HG02571 (cell line): ENCODE data around the gene DPP6.

Source experiments
- ATAC-seq: cut with Tn5 transposase; IDR thresholded peaks from one replicate; pipeline ENCODE4 v1.9.1; 2021; ENCODE audit warnings: mild to moderate bottlenecking, moderate library complexity; ENCODE audit not compliant: unreplicated experiment

Gene DPP6

DNA sequence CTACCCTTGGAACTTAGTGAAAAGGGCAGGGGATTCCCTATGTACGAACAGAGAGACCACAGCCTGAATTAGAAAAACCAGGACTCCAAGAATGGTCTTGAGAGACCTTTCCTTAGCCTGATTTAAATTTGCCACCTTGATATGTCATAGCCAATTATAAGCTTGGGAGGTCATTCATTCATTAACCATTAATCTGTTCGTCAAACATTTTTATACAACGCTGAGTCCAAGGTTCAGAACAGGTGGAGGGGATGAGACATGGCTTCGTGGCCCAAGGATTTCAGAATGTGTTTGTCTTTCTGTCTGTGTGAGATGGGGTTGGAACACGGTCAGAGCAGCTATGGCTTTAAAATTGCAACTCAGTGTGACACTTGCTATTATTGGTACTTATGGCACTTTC lies 792.8 kb downstream of the DPP6 start:
- ATAC-seq: no peak

DNA sequence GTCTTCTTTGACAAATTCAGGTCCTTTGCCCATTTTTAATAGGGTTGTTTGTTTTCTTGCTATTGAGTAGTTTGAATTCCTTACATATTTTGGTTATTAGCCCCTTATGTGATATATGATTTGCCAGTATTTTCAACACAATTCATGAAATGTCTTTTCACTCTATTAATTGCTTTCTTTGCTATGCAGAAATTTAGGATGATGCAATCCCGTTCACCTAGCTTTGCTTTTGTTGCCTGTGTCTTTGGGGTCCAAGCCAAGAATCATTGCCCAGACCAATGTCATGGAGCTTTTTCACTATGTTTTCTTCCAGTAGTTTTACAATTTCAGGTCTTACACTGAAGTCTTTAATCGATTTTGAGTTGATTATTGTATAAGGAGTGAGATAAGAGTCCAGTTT lies 796.3 kb downstream of the DPP6 start:
- ATAC-seq: no peak

DNA sequence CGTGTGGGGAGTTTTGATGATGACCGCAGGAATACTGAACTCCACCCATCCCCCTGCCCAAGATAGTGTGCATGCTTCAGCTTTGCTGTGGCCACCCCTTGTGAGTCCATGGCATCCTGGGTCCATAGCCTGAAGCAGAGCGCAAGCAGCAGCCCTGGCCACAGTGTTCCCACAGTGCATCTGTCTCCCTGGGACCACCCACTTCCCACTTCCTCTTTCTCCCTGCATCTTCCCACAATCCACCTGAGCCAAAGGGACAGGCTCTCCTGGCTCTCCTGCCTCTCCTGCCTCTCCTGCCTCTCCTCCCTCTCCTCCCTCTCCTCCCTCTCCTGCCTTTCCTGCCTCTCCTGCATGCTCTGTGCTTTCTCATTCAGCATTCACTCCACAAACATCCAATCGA lies 800.0 kb downstream of the DPP6 start:
- no peak for ATAC-seq

DNA sequence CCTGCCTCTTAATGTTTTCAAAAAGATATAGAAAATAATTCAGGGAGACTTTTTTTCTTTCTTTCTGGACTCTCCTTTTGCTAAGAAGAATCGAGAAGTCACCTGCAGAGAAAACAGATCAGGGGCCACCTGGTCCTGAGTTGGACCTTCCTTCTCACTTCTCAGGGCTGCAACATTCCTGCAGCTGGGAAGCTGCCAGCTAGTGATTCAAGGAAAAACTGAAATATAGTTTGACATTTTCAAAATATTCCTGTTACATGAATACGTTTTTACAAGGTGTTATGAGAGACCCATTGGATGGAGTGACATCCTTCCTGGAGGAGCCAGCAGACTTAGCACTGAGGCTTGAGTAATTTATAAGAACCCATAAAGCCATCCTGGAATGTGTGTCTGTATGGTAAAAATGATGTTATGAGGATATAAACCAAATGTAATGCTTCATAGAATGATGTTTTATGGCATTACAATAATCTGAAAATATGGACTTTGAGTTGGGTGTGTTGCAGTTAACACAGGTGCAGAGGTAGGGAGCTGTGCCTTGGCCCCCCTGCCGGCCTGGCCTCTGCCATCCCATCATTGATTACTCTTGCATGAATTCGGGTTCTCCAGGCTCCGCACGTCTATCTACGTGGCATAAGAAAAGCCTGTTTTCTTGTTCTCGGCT lies 801.0 kb downstream of the DPP6 start:
- no peak for ATAC-seq

- no peak for ATAC-seq
Observed at GRCh38 chr7:154853727-154854095, 801.5 kb downstream of the DPP6 start.

DNA sequence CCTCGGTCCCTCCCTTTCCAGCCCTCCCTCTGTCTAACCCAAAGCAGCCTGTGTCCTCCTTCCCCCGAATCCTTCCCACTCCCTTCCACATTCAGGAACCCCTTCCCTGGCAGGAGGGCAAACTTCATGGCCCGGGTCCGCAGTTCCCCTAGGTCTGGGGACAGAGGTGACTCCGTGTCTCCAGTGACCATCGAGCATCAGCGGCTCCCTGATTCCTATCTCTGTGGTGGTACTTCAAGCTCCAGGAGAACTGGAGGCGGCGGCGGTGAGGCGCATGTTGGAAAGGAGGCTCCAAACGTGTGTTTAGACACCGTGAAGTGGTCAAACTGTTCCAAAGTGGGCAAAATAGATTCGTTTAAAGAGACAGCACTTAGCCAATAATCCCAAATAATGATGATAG lies 802.6 kb downstream of the DPP6 start:
- no peak for ATAC-seq

GRCh38 chr7:154855366-154855765 lies 803.2 kb downstream of the DPP6 start:
- ATAC-seq: no peak

GRCh38 chr7:154856733-154857132 lies 804.5 kb downstream of the DPP6 start:
- no peak for ATAC-seq

DNA sequence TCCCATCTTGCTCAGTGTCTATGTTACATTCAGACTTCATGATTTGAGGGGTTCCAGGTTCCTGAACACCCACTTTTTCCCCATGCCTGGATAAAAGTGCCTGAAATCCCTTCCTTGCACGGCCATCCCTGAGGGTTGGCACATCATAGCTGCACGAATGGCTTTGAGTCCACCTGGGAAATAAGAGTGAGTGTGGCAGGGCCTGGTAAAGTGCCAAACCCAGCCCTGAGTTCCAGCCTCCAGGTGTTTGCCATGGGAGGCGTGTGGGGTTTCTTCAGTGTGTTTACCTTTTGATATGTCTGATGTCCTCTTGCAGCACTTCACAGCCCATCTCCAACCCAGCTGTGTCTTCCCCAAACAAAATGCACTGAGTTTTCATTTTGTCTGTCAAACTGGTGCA lies 805.0 kb downstream of the DPP6 start:
- ATAC-seq: no peak

- ATAC-seq: no peak
Observed at GRCh38 chr7:154857728-154858681, 805.8 kb downstream of the DPP6 start.

DNA sequence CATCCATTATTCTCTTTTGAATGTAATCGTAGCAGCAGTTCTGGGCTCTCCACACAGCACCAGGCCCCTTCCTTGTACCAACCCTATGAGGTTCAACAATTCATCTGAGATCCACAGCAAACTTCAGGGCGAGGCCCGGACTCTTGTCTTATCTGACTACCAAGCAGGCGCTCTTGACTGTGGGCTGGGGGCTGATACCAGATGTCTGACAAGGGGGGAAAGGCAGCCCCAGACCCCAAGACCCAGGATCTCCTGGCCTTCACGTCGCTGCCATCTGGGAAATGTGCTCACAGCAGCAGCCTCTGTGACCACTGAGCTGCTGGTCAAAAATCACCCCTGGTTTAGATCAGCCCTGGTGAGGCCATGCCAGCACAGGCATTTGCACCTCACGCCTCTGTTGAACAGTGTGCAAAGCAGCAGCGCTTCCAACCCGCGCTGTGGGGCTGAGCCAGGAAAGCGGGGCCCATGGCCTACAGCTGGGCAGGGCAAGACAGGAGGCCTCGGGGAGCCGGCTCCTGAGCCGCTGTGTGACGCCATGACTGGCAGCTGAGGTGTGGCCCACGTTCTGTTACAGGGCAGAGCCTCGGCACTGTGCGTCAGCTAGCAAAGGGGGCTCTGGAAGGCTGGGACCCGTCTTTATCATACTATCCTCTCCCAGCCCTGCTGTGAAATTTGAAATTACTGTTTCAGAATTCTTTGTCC lies 806.8 kb downstream of the DPP6 start:
- no peak for ATAC-seq

GRCh38 chr7:154859747-154860620 lies 807.8 kb downstream of the DPP6 start:
- ATAC-seq: no peak

DNA sequence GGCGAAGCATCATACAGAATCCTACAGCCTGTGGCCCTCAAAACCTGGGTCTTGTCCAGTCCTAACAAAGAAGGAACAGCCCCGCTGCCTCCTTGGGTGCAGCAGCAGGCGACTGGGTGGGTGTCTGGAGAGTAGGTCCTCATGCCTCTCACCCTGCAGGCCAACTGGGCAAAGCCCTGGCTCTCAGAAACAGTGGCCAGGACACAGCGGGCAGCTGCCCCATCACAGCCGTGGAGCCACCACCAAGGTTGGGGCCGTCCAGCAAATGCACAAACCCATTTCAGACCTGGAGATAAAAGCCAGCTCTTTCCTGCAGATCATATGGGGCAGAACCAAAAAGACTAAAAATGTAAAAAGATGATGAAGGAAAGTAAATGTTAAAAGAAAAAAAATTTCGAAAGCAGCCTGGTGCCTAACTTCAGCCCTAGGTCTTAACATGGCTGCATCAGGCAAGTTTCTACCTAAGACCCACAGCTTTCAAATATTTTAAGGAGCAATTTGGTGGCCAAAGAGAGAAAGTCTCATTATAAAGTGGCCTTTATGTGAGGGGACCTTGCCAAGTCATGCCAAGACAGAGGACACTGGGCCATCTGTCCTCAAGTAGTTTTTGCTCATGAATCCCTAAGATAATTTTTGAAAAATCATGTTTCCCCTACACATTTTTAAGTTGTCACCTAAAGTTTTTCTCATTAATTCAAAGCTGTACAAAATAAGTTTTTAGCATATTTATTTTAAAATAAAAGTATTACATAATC lies 808.6 kb downstream of the DPP6 start:
- no peak for ATAC-seq

DNA sequence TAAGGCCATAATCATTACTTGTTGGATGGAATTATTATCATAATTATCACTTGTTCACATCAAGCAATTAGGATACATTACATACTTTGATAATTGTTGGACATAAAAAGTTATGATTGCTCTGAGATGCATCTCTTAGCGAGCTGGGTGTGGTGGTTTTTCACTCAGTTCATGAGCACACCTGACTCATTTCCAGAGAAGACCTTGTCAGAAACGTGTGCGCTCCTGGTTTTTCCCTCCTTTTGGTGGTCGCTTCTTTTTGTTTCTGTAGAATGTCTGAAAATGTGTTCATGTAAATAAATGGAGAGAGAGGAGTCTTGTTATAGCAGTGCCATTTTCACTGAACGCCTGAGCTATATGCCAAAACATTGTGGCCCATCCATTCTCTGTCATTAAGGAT lies 809.4 kb downstream of the DPP6 start:
- ATAC-seq: no peak

GRCh38 chr7:154862153-154862791 lies 810.1 kb downstream of the DPP6 start:
- no peak for ATAC-seq

DNA sequence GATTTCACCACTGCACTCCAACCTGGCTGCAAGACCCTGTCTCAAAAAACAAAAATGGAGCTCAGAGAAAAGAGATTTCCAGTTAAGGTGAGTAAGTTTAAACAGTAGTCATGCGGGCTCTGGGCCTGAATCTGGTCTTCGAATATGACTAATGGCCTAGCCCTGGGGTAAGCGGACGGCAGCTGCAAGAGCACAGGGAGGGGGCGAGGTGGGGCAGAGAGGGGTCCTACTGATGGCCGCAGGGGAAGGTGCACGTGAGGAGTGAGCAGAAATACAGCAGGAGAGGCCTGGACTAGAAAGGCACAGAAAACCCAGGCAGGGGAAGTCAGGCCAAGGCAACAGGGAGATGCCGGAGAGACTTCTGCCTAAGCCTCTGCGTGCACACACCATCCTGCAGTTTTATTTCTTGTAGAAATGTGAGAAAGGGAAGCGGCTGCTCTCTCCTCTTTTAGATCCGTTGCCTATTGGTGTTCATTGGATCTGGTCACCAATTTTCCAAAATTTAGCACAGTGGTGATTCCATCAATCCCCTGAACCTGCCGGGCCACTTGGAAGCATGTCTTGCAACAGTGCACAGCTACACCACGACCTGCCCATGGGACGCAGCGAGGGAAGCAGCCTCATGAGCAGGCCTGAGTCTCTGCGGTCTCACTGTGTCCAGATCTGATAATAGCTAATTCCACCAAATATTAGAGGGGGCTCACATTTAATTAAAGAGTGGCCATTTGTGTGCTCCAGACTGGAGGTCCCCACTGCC lies 811.7 kb downstream of the DPP6 start:
- ATAC-seq: no peak

DNA sequence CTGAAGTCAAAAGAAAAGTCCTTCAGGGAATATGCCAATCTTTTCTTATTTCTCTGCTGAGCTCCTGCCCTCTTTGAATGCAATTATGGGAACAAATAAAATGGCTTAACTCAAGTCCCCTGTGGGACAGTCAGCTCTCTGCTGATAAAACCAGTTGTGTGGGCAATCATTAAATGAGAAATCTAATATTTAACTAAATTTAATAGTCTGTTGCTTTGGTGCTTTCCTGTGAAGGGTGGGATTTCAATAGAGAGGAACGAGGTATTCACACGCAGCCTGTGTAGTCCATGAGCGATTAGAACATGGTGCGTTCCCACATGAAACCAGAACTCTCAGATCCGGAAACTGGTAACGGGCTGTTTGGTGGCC lies 812.3 kb downstream of the DPP6 start:
- ATAC-seq: no peak

DNA sequence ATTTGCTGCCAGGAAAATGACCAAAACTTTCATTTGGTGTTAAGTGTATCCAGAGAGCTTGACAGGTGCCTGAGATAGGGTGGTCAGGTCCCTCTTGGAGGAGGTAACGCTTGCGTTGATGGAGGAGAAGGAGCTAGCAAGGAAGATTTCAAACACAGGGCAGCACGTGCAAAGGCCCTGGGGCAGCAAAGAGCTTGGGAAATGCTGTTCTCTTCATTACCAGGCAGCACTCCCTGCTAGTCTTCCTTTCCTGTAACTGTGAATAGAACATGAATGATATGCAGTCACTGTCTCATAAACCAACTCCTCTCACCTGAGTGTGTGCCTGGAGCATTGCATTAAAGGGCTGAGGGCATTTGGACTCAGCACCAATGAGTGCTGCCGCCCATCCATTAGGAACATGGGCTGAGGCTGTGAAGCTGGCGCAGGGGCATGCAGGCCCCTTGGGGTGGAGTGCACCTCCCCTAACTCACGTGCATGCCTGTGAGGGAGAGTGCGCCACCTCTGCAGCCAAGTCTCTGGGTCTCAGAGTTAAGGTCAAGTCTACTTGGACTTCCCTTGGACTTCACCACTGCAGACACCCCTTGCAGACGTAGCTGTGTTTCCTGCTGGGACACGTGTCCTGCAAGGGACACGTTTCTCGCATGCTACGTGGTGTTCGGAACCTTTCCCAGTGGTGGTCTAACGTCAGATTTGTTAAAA lies 813.9 kb downstream of the DPP6 start:
- no peak for ATAC-seq
